Stimulated activated naive B cell treated with anti-CD40 and anti-IgM and Interleukin-4, amounts not matched to agents 10 μg/mL and 1 μg/mL and 100 μg/mL, for 72 hours (primary cell): ENCODE data around the gene NFIC.
"Not testable (repeated sequence)": the region's sequence is repeated elsewhere in the genome, so short reads cannot be mapped to it uniquely, and the experiment has no call there.

ENCODE experiments used
- ATAC-seq, 2 donors: fragments of 150-1000 bp; cut with Tn5 transposase; replicated peaks; 2 replicates each; pipeline ENCODE4 v1.10.0; 2021; ENCODE audit warnings: moderate library complexity in 1 of 2
- DNase-seq: peaks from one replicate; pipeline ENCODE4 v3.0.0; 2021
- H3K27ac Mint-ChIP-seq: one replicate; pipeline ENCODE4 v1.8.0; 2022; ENCODE audit warnings: mild to moderate bottlenecking, mixed read lengths
- H3K27me3 Mint-ChIP-seq, 2 donors: one replicate each; pipeline ENCODE4 v1.8.0; 2022; ENCODE audit warnings: mixed read lengths in 2 of 2
- H3K36me3 Mint-ChIP-seq, 2 donors: one replicate each; pipeline ENCODE4 v1.8.0; 2022; ENCODE audit warnings: mixed read lengths in 2 of 2, mild to moderate bottlenecking in 1 of 2
- H3K4me1 Mint-ChIP-seq, 2 donors: one replicate each; pipeline ENCODE4 v1.8.0; 2022; ENCODE audit warnings: mixed read lengths in 2 of 2, mild to moderate bottlenecking in 1 of 2
- H3K4me3 Mint-ChIP-seq, 2 donors: one replicate each; pipeline ENCODE4 v1.8.0; 2022; ENCODE audit warnings: mild to moderate bottlenecking in 2 of 2, mixed read lengths in 2 of 2, moderate library complexity in 1 of 2
- H3K9me3 Mint-ChIP-seq, 2 donors: one replicate each; pipeline ENCODE4 v1.8.0; 2022; ENCODE audit warnings: mixed read lengths in 2 of 2, mild to moderate bottlenecking in 1 of 2

Gene NFIC

DNA sequence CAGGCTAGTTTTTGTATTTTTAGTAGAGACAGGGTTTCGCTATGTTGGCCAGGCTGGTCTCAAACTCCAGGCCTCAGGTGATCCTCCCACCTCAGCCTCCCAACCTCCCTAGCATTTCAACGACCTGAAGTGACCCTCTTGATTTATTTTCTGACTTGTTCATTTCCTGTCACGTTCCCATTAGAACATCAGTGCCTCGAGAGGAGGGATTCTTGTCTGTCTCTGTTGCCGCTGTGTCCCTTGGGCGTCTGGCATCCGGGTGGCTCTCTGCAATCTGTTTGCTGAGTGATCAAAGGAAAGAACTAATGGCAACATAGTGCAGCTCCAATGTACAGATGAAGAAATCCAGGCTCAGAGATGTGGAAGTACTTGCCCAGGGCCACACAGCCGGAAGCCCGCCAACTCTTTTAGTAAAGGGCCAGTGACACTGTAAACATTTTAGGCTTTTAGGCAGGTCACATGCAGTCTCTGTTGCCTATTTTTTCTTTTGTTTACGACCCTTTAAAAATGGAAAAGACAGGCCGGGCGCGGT, 47.5 kb downstream of the NFIC start:
- DNase-seq (no peak), ATAC-seq (no peak)
- H3K27ac Mint-ChIP-seq, result no peak overlapping the region
- no peaks in the 10 kb centered on the region for H3K9me3 Mint-ChIP-seq
- H3K4me1 Mint-ChIP-seq, result peaks cover 0 to 2% of the 10 kb centered on the region in 2 donors
- H3K27me3 Mint-ChIP-seq, result no peaks in the 10 kb centered on the region
- H3K36me3 Mint-ChIP-seq, result peaks cover 8 to 18% of the 10 kb centered on the region in 2 donors
- no peak overlapping the region for H3K4me3 Mint-ChIP-seq

DNA sequence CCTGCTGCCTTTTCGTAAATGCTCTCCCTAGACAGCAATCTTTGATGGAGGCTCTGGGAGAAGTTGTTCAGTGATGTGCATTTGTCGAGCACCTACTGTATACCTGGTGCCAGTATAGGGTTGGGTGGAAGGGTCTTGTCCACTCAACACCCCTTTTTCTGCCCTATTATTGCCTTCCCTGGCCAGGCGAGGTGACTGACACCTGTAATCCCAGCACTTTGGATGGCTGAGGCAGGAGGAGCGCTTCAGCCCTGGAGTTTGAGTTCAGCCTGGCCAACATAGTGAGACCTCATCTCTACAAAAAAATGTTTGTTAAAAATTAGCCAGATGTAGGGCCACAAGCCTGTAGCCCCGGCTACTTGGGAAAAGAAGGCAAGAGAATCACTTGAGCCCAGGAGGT, 49.3 kb downstream of the NFIC start:
- no peaks in the 10 kb centered on the region for H3K27me3 Mint-ChIP-seq
- no peaks in the 10 kb centered on the region for H3K4me1 Mint-ChIP-seq
- no peak overlapping the region for H3K4me3 Mint-ChIP-seq
- H3K36me3 Mint-ChIP-seq, result peaks cover 4 to 10% of the 10 kb centered on the region in 2 donors
- ATAC-seq (no peak), DNase-seq (no peak)
- H3K27ac Mint-ChIP-seq, result no peak overlapping the region
- no peaks in the 10 kb centered on the region for H3K9me3 Mint-ChIP-seq

DNA sequence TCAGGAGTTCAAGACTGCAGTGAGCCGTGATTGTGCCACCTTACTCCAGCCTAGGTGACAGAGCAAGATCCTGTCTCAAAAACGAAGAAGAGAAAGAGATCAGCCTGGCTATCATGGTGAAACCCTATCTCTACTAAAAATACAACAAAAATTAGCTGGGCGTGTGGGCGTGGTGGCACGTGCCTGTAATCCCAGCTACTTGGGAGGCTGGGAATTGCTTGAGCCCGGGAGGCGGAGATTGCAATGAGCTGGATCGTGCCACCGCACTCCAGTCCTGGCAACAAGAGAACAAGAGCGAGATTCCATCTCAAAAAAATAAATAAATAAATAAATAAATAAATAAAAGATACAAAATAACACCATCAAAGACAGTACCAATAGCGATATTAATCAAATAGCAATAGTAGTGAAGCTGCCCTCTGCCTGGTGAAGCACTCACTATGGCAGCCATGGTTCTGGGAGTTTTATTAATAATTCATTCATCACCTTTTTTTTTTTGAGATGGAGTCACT, 53.9 kb downstream of the NFIC start:
- H3K36me3 Mint-ChIP-seq, result peaks cover 3 to 5% of the 10 kb centered on the region in 2 donors
- no peak overlapping the region for H3K4me3 Mint-ChIP-seq
- H3K4me1 Mint-ChIP-seq, result no peaks in the 10 kb centered on the region
- DNase-seq (no peak), ATAC-seq (no peak)
- no peaks in the 10 kb centered on the region for H3K27me3 Mint-ChIP-seq
- H3K27ac Mint-ChIP-seq, result no peak overlapping the region
- H3K9me3 Mint-ChIP-seq, result no peaks in the 10 kb centered on the region

DNA sequence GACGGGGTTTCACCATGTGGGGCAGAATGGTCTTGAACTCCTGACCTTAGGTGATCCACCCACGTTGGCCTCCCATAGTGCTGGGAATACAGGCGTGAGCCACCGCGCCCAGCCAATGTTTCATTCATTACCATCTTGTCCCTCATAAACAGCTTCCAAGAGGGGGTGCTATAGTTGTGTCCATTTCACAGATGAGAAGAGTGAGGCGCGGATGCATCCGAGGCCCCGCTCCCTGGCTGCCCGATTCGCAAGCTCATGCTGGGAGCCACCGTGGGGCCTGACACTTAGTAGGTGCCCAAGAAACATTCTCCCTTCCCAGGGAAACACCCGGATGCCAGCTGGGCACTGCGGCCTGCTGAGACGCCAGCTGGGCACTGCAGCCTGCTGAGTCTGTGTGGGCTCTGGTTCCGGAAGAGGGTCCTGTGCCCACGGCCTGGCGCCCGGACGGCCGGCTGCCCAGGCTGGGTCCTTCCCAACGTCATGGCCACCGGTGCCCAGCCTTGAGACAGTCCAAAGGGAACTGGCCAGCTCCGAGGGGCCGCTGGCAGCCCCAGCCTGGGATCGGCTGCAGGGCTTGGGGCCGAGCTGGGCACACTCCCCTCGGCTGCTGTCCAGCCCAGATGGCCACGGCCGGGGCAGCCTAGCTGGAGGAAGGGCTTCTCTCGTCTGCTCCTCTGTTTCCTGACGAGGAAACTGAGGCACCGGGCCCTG, 54.7 kb downstream of the NFIC start:
- no peak overlapping the region for H3K27ac Mint-ChIP-seq
- H3K4me3 Mint-ChIP-seq, result no peak overlapping the region
- ATAC-seq (no peak), DNase-seq (no peak)
- no peaks in the 10 kb centered on the region for H3K4me1 Mint-ChIP-seq
- H3K9me3 Mint-ChIP-seq, result no peaks in the 10 kb centered on the region
- H3K36me3 Mint-ChIP-seq, result peaks cover 3 to 6% of the 10 kb centered on the region in 2 donors
- H3K27me3 Mint-ChIP-seq, result no peaks in the 10 kb centered on the region

DNA sequence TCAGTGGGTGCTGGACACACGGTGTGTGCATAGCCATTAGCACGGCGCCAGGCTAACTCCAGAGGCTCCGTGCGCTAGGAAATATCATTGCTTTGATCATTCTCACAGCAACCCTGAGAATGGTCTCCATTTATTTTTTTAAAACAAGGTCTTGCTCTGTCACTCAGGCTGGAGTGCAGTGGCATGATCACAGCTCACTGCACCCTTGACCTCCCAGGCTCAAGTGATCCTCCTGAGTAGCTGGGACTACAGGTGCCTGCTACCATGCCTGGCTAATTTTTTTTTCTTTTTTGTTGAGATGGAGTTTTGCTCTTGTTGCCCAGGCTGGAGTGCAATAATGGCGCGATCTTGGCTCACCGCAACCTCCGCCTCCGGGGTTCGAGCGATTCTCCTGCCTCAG, 55.3 kb downstream of the NFIC start:
- H3K9me3 Mint-ChIP-seq, H3K27ac Mint-ChIP-seq, H3K4me3 Mint-ChIP-seq, ATAC-seq, H3K27me3 Mint-ChIP-seq, DNase-seq, H3K4me1 Mint-ChIP-seq, H3K36me3 Mint-ChIP-seq: not testable (repeated sequence)

DNA sequence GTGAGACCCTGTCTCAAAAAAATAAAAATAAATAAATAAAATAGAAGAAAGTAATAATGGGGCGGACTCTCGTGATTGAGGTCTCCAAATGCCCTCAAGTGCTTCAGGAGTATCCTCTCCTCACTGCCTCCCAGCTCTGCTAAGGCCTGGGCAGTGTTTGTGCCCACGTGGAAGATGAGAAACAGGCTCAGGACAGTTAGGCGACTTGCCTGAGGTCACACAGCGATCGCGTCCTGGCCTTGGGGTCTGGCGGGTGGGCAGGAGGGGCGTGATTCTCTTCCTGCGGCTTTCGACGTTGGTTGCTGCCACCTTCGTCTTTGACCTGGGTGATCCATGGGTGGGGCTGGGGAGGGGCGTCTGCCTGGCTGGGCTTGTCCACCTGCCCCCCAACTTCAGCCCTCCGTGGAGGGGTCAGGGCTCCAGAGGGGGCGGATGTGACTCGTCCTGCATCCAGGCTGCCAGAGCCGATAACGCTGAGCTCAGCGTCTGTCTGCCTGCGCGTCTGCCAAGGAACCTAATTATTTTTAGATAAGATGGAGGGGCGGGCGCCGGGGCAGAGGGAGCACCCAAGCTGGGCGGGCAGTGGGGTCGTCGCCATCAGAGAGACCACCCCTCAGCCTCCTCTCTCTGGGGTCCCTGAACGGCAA, 56.9 kb downstream of the NFIC start:
- Mint-ChIP-seq H3K27ac (no peak overlapping the region), H3K4me3 (no peak overlapping the region), H3K36me3 (peaks cover 15 to 18% of the 10 kb centered on the region in 2 donors), H3K27me3 (no peaks in the 10 kb centered on the region), H3K4me1 (peaks cover 5 to 12% of the 10 kb centered on the region in 2 donors), H3K9me3 (peaks cover 0 to 1% of the 10 kb centered on the region in 2 donors)
- DNase-seq, result no peak
- no peak for ATAC-seq

DNA sequence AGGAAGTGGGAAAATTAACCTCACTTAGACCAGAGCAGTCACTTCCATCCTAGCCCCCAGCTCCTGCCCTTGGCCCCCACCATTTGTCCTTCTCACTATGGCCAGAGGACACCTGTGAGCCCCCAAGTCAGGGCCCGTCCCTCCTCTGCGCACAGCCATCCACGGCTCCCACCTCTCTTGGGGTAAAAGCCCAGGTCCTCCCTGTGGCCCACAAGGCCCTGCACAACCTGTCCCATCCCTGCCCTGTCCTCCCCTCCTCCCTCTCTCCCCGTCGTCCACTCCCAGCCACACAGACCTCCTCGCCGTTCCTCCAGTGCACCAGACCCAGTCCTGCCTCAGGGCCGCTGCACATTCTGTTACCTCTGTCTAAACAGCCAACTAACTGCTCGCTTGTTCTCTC, 60.0 kb downstream of the NFIC start:
- H3K4me1 Mint-ChIP-seq, result peaks cover 13 to 34% of the 10 kb centered on the region in 2 donors
- H3K27me3 Mint-ChIP-seq, result no peaks in the 10 kb centered on the region
- peaks cover 12 to 18% of the 10 kb centered on the region in 2 donors for H3K36me3 Mint-ChIP-seq
- DNase-seq (no peak), ATAC-seq (no peak)
- H3K4me3 Mint-ChIP-seq, result no peak overlapping the region
- no peak overlapping the region for H3K27ac Mint-ChIP-seq
- peaks cover 0 to 1% of the 10 kb centered on the region in 2 donors for H3K9me3 Mint-ChIP-seq

DNA sequence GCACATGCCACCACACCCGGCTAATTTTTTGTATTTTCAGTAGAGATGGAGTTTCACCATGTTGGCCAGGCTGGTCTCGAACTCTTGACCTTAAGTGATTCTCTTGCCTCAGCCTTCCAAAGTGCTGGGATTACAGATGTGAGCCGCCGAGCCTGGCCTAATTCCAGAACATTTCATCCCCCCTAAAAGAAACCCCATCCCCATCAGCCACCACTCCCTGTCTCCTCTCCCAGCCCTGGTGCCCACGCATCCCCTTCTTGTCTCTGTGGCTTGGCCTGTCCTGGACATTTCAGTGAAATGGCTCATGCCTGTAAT, 63.9 kb downstream of the NFIC start:
- Mint-ChIP-seq H3K4me1 (peaks cover 22 to 47% of the 10 kb centered on the region in 2 donors), H3K36me3 (peaks cover 26 to 28% of the 10 kb centered on the region in 2 donors)
- not testable (repeated sequence) for H3K9me3 Mint-ChIP-seq, DNase-seq, H3K4me3 Mint-ChIP-seq, ATAC-seq, H3K27me3 Mint-ChIP-seq, H3K27ac Mint-ChIP-seq

DNA sequence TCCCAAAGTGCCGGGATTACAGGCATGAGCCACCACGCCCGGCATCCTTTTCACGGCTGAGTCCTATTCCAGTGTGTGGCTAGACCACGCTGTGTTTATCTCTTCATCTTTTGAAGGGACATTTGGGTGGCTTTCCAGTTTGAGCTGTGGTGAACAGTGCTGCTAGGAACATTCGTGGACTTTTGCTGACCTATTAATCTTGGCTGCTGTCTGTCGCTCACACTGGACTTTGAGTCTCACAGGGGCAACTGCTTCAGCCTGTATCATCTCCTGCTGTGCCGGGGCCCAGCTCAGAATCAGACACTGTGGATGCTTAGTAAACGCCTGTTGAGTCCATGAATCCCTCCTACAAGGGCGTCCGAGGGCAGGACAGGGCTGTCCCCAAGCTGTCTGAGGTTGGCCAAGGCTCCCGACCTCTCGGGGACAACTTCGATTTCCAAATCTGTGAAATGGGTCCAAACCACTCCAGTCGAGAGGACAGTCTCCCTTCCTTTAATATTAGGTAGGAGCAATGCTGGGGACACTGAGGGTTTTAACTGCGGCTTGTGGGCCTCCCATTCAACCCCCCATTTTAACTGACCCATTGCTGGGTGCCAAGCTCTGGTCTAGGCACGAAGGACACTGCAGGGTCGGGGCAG, 65.5 kb downstream of the NFIC start:
- no peak for ATAC-seq
- H3K4me3 Mint-ChIP-seq, result no peak overlapping the region
- DNase-seq, result no peak
- H3K27ac Mint-ChIP-seq, result no peak overlapping the region
- H3K36me3 Mint-ChIP-seq, result peaks cover 22 to 24% of the 10 kb centered on the region in 2 donors
- peaks cover 0 to 1% of the 10 kb centered on the region in 2 donors for H3K9me3 Mint-ChIP-seq
- H3K4me1 Mint-ChIP-seq, result peaks cover 27 to 54% of the 10 kb centered on the region in 2 donors
- no peaks in the 10 kb centered on the region for H3K27me3 Mint-ChIP-seq

DNA sequence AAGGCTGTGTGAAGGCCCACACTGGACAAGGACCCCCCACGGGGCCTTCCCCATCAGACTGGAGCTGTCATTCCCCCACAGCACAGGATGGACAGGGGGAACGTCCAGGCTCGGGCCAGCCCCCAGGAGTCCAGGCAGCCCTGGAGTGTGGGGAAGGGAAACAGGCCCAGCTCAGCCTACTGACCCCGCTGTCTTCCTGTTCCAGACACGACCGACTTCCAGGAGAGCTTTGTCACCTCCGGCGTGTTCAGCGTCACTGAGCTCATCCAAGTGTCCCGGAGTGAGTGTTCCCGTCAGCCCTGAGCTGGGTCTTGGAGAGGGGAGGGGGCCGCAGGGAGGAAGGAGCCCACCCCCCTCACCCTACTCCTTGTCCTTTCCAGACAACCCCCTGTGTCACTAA, 66.9 kb downstream of the NFIC start:
- Mint-ChIP-seq H3K27me3 (no peaks in the 10 kb centered on the region), H3K27ac (no peak overlapping the region), H3K4me3 (no peak overlapping the region), H3K9me3 (no peaks in the 10 kb centered on the region), H3K36me3 (peaks cover 20 to 26% of the 10 kb centered on the region in 2 donors), H3K4me1 (peaks cover 22 to 42% of the 10 kb centered on the region in 2 donors)
- ATAC-seq (no peak), DNase-seq (no peak)

DNA sequence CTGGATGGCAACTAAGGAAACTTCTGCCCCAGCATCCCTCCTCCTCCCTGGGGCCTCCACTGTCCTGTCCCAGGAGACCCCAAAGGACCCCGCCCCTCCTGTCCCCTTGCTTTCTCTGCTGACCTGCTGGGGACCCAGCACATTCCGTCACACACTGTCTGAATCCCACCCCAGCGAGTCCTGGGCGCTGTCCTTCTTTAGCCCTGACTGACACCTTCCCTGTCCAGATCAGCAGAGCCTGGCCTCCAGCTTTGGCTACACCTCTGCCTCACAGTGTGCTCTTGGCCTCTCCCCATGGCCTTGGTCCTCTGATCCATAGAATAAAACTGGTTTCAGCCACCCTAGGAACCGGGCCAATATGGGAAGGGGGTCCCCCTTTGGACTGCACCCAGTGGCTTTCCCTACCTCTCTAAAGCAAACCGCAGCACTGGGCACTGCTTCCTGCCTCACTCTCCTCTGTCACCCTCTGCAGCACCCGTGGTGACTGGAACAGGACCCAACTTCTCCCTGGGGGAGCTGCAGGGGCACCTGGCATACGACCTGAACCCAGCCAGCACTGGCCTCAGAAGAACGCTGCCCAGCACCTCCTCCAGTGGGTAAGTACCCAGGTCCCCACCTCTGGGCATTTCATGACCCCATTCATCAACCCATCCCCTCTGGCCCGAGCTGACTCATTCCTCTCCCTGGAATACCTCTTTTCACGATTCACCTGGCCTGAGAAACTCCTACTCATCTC, 67.6 kb downstream of the NFIC start:
- DNase-seq, result no peak
- Mint-ChIP-seq H3K36me3 (peaks cover 20 to 26% of the 10 kb centered on the region in 2 donors), H3K9me3 (no peaks in the 10 kb centered on the region), H3K4me1 (peaks cover 16 to 35% of the 10 kb centered on the region in 2 donors), H3K27ac (peak overlapping the region; percentile 100), H3K27me3 (no peaks in the 10 kb centered on the region), H3K4me3 (peak overlapping the region; percentile 96 to 99)
- ATAC-seq, result no peak

DNA sequence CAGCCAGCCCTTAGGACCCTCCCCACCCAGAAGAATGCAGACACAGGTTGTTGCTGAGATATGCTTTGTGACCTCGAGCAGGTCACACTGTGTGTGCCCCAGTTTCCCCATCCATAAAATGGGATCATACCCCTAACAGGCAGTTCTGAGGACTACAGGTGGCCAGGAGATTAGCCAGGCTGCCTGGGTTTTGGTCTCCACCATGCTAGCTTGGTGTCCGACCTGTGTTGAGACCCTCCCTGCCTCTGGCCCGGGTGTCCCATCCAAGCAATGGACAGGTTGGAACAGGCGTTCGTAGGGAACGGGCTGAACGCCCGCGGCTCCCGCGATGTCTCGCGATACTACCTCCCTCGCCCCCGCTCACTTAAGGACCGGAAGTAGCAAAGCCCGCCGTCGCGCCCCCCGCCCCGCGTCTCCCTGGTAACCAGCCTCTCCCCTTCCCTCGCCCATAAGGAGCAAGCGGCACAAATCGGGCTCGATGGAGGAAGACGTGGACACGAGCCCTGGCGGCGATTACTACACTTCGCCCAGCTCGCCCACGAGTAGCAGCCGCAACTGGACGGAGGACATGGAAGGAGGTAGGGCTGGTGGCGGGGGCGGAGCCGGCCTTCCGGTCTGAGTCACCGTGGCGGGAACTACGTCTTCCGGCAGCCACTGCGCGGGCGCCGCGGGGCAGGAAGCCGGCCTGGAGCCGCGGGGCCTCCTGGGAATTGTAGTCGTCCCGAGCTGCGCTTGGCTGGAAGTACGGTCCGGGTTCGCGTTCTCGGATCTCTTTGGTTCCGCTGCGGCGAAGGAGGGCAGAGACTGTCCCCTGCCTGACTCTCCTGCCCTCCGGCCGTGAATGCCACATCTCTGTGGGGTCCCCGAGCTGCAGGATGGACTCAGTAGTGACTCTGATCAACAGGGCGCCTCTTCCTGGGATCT, 68.5 kb downstream of the NFIC start:
- Mint-ChIP-seq H3K4me3 (peak overlapping the region; percentile 96 to 99), H3K36me3 (peaks cover 20 to 28% of the 10 kb centered on the region in 2 donors), H3K4me1 (peaks cover 14 to 26% of the 10 kb centered on the region in 2 donors), H3K27me3 (no peaks in the 10 kb centered on the region), H3K27ac (peak overlapping the region; percentile 100), H3K9me3 (no peaks in the 10 kb centered on the region)
- DNase-seq (peak; percentile 97), ATAC-seq (peak; percentile 95 to 97)

DNA sequence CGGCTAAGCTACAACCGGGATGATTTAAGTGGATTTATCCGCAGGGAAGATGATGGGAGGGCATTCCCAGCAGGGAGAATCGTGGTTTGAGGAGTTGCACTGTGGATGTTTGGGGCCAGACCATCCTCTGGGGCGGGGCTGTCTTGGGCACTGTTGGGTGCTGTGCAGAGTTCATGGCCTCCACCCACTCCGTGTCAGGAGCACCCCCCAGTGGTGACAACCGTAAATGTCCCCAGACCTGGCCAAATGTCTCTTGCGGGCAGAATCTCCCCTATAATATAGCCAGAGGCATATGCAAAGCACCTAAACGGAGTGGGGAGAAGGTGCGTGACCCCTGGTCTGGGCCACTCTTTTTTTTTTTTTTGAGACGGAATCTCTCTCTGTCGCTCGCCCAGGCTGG, 73.7 kb downstream of the NFIC start:
- H3K4me3 Mint-ChIP-seq, result no peak overlapping the region
- H3K4me1 Mint-ChIP-seq, result peaks cover 13 to 16% of the 10 kb centered on the region in 2 donors
- peaks cover 11 to 28% of the 10 kb centered on the region in 2 donors for H3K36me3 Mint-ChIP-seq
- DNase-seq (peak; percentile 39), ATAC-seq (peak; percentile 46 to 60)
- H3K27ac Mint-ChIP-seq, result no peak overlapping the region
- no peaks in the 10 kb centered on the region for H3K9me3 Mint-ChIP-seq
- no peaks in the 10 kb centered on the region for H3K27me3 Mint-ChIP-seq
